ENCODE data around the gene KAZN.

The KAZN gene

GRCh38 chr1:14915356-14916054 lies 317.0 kb downstream of the KAZN start:
- peak; percentile 30 for DNase-seq (ENCODE audit: low spot score)

GRCh38 chr1:14919289-14919688 lies 320.8 kb downstream of the KAZN start:
- DNase-seq (ENCODE audit: low spot score) = no peak

GRCh38 chr1:14919751-14920150 lies 321.3 kb downstream of the KAZN start:
- no peak for DNase-seq (ENCODE audit: low spot score)

- no peak for DNase-seq (ENCODE audit: low spot score)
Measured at GRCh38 chr1:14921057-14921456, 322.6 kb downstream of the KAZN start.

GRCh38 chr1:14922942-14923726 lies 324.6 kb downstream of the KAZN start:
- no peak for DNase-seq (ENCODE audit: low spot score)

GRCh38 chr1:14923727-14924452 lies 325.4 kb downstream of the KAZN start:
- peak; percentile 33 for DNase-seq (ENCODE audit: low spot score)

GRCh38 chr1:14924455-14925331 lies 326.2 kb downstream of the KAZN start:
- DNase-seq (ENCODE audit: low spot score) = no peak

GRCh38 chr1:14925336-14926136 lies 327.1 kb downstream of the KAZN start:
- no peak for DNase-seq (ENCODE audit: low spot score)

- no peak for DNase-seq (ENCODE audit: low spot score)
Measured at GRCh38 chr1:14926229-14926628, 327.7 kb downstream of the KAZN start.

GRCh38 chr1:14926818-14927575 lies 328.5 kb downstream of the KAZN start:
- DNase-seq (ENCODE audit: low spot score) = no peak

GRCh38 chr1:14928412-14928811 lies 329.9 kb downstream of the KAZN start:
- no peak for DNase-seq (ENCODE audit: low spot score)

GRCh38 chr1:14928886-14929546 lies 330.5 kb downstream of the KAZN start:
- DNase-seq (ENCODE audit: low spot score) = no peak

GRCh38 chr1:14929547-14930246 lies 331.2 kb downstream of the KAZN start:
- DNase-seq (ENCODE audit: low spot score) = no peak

- no peak for DNase-seq (ENCODE audit: low spot score)
Measured at GRCh38 chr1:14930247-14930965, 331.9 kb downstream of the KAZN start.

GRCh38 chr1:14932034-14932638 lies 333.7 kb downstream of the KAZN start:
- no peak for DNase-seq (ENCODE audit: low spot score)

- DNase-seq (ENCODE audit: low spot score) = no peak
Measured at GRCh38 chr1:14934867-14935266, 336.4 kb downstream of the KAZN start.

- DNase-seq (ENCODE audit: low spot score) = no peak
Measured at GRCh38 chr1:14936815-14937214, 338.3 kb downstream of the KAZN start.
